ENCODE results near the gene KRTAP5-2.
"Not testable (repeated sequence)": the region's sequence is repeated elsewhere in the genome, so short reads cannot be mapped to it uniquely, and the experiment has no call there.

KRTAP5-2 gene

GRCh38 chr11:1597331-1597993 is 632 bp downstream of the KRTAP5-2 start:
- no peaks in the 10 kb centered on the region for H3K27me3 ChIP-seq
- DNase-seq: no peak
- TF ChIP-seq CTCF (IDR thresholded peaks at IDR 0.05; ENCODE audit: low read depth, low read length): no peak
- no peaks in the 10 kb centered on the region for H3K36me3 ChIP-seq
- no peaks in the 10 kb centered on the region for H3K4me1 ChIP-seq
- no peaks in the 10 kb centered on the region for H3K9me3 ChIP-seq
- H3K4me3 ChIP-seq (ENCODE audit: low read depth, low read length): no peak overlapping the region

- not testable (repeated sequence) for H3K4me3 ChIP-seq (ENCODE audit: low read depth, low read length)
Measured at GRCh38 chr11:1596576-1597121, 1.4 kb downstream of the KRTAP5-2 start.

GRCh38 chr11:1595994-1596575 is 2.0 kb downstream of the KRTAP5-2 start:
- H3K9me3 ChIP-seq; DNase-seq; H3K4me1 ChIP-seq; H3K36me3 ChIP-seq; H3K27me3 ChIP-seq; H3K4me3 ChIP-seq (ENCODE audit: low read depth, low read length): not testable (repeated sequence)

More at GRCh38 chr11:1596576-1597121, 1.4 kb downstream of the KRTAP5-2 start:
- not testable (repeated sequence) for H3K9me3 ChIP-seq, H3K4me1 ChIP-seq, DNase-seq, H3K36me3 ChIP-seq, H3K27me3 ChIP-seq

GRCh38 chr11:1592628-1593027 is 5.5 kb downstream of the KRTAP5-2 start:
- no peak for TF ChIP-seq CTCF (IDR thresholded peaks at IDR 0.05; ENCODE audit: low read depth, low read length)
- no peaks in the 10 kb centered on the region for H3K9me3 ChIP-seq
- no peak for DNase-seq
- no peaks in the 10 kb centered on the region for H3K27me3 ChIP-seq
- no peak overlapping the region for H3K4me3 ChIP-seq (ENCODE audit: low read depth, low read length)
- no peaks in the 10 kb centered on the region for H3K4me1 ChIP-seq
- no peaks in the 10 kb centered on the region for H3K36me3 ChIP-seq

GRCh38 chr11:1589996-1590395 is 8.1 kb downstream of the KRTAP5-2 start:
- no peaks in the 10 kb centered on the region for H3K4me1 ChIP-seq
- no peak for DNase-seq
- no peak overlapping the region for H3K4me3 ChIP-seq (ENCODE audit: low read depth, low read length)

GRCh38 chr11:1589191-1589963 is 8.7 kb downstream of the KRTAP5-2 start:
- not testable (repeated sequence) for H3K4me3 ChIP-seq (ENCODE audit: low read depth, low read length); H3K9me3 ChIP-seq; H3K4me1 ChIP-seq; H3K36me3 ChIP-seq; H3K27me3 ChIP-seq; DNase-seq

More at GRCh38 chr11:1589996-1590395, 8.1 kb downstream of the KRTAP5-2 start:
- H3K9me3 ChIP-seq: no peaks in the 10 kb centered on the region
- TF ChIP-seq CTCF (IDR thresholded peaks at IDR 0.05; ENCODE audit: low read depth, low read length): no peak
- no peaks in the 10 kb centered on the region for H3K36me3 ChIP-seq
- no peaks in the 10 kb centered on the region for H3K27me3 ChIP-seq

GRCh38 chr11:1586699-1587098 is 11.4 kb downstream of the KRTAP5-2 start:
- Histone ChIP-seq H3K36me3 (no peaks in the 10 kb centered on the region), H3K4me1 (no peaks in the 10 kb centered on the region), H3K9me3 (no peaks in the 10 kb centered on the region), H3K4me3 (ENCODE audit: low read depth, low read length) (no peak overlapping the region), H3K27me3 (no peaks in the 10 kb centered on the region)
- TF ChIP-seq CTCF (IDR thresholded peaks at IDR 0.05; ENCODE audit: low read depth, low read length): no peak
- no peak for DNase-seq

GRCh38 chr11:1584661-1585370 is 13.3 kb downstream of the KRTAP5-2 start, which contains the start of gene KRTAP5-1:
Gene KRTAP5-1, minus strand, starts transcription at chr11:1585283. Its CDS starts 34 bp downstream, at chr11:1585249.
- DNase-seq; H3K4me3 ChIP-seq (ENCODE audit: low read depth, low read length); H3K27me3 ChIP-seq; H3K9me3 ChIP-seq; H3K36me3 ChIP-seq; H3K4me1 ChIP-seq: not testable (repeated sequence)

GRCh38 chr11:1582909-1583308 is 15.2 kb downstream of the KRTAP5-2 start:
- H3K4me1 ChIP-seq; H3K36me3 ChIP-seq; H3K9me3 ChIP-seq; DNase-seq; H3K4me3 ChIP-seq (ENCODE audit: low read depth, low read length); H3K27me3 ChIP-seq: not testable (repeated sequence)
